H1 (cell line): ENCODE measurements around the gene SEPTIN5. TPM values are rescaled to one million over a fixed set of nuclear protein-coding genes. Genes with fewer than 3 reads are reported as not detected.
A peak's percentile ranks its signal among the peaks of the same experiment; 100 is the strongest.

ENCODE experiments used
- CTCF ChIA-PET: fragments of 300-600 bp; sonication (Branson Sonifier 250); formaldehyde crosslinking; loops from one replicate; lab custom pipeline; 2021; ENCODE audit not compliant: partially characterized antibody; lab: Charles Lee
- POLR2A ChIA-PET: fragments of 300-600 bp; sonication (Branson Sonifier 250); formaldehyde crosslinking; loops from one replicate; lab custom pipeline; 2021; ENCODE audit warnings: inconsistent platforms; ENCODE audit not compliant: partially characterized antibody; lab: Charles Lee
- DNase-seq, 2 experiments: peaks; one replicate each; pipeline versions ENCODE4 v3.0.0 to v3.0.0-alpha.2; 2010 to 2022; ENCODE audit warnings: low spot score in 2 of 2, low read depth in 1 of 2, mixed read lengths in 1 of 2
- FAIRE-seq: peaks from 2 replicates; lab custom pipeline; 2011; peaks lifted over from hg19 to GRCh38; lab: Jason Lieb, UNC
- H2AFZ ChIP-seq: 2 replicates; pipeline ENCODE4 v1.8.1; 2012; ENCODE audit warnings: low read length, inconsistent platforms
- H2AK5ac ChIP-seq: 2 replicates; pipeline ENCODE4 v1.6.1; 2013; ENCODE audit warnings: low read depth, low read length
- H2BK120ac ChIP-seq: replicated peaks from 2 replicates; pipeline ENCODE3; 2013; ENCODE audit warnings: low read depth, low read length, inconsistent platforms
- H2BK12ac ChIP-seq: 2 replicates; pipeline ENCODE4 v1.6.1; 2013; ENCODE audit warnings: low read depth, low read length
- H2BK15ac ChIP-seq: 2 replicates; pipeline ENCODE4 v1.6.1; 2013; ENCODE audit warnings: low read length
- H2BK20ac ChIP-seq: 2 replicates; pipeline ENCODE4 v1.6.1; 2013; ENCODE audit warnings: low read length
- H2BK5ac ChIP-seq: 2 replicates; pipeline ENCODE4 v1.6.1; 2013; ENCODE audit warnings: low read depth, low read length
- H3K14ac ChIP-seq: 2 replicates; pipeline ENCODE4 v1.6.1; 2013; ENCODE audit warnings: inconsistent platforms; ENCODE audit not compliant: insufficient read length
- H3K18ac ChIP-seq: 2 replicates; pipeline ENCODE4 v1.6.1; 2013; ENCODE audit warnings: low read length; ENCODE audit errors: extremely low read depth
- H3K23ac ChIP-seq: 2 replicates; pipeline ENCODE4 v1.6.1; 2013; ENCODE audit warnings: inconsistent platforms; ENCODE audit not compliant: insufficient read length
- H3K23me2 ChIP-seq: 2 replicates; pipeline ENCODE4 v1.6.1; 2013; ENCODE audit warnings: low read depth, low read length
- H3K27ac ChIP-seq: 2 replicates; pipeline ENCODE4 v1.6.1; 2011; ENCODE audit warnings: low read depth, low read length, inconsistent platforms
- H3K27me3 ChIP-seq, 4 experiments: replicated peaks in 1 of 4; 1 replicate in 1 of 4; 2 replicates in 3 of 4; pipeline versions ENCODE4 v1.6.1 to v1.8.1; 2011 to 2013; ENCODE audit warnings: low read length in 3 of 4, mild to moderate bottlenecking in 3 of 4, inconsistent platforms in 2 of 4, mixed read lengths in 2 of 4, moderate library complexity in 1 of 4; ENCODE audit not compliant: control insufficient read depth in 3 of 4, insufficient read depth in 3 of 4; ENCODE audit errors: extremely low read depth in 1 of 4
- H3K36me3 ChIP-seq, 4 experiments: 2 replicates each; pipeline versions ENCODE4 v1.6.1 to v1.8.1; 2011 to 2013; ENCODE audit warnings: mild to moderate bottlenecking in 4 of 4, low read length in 3 of 4, moderate library complexity in 2 of 4, control low read depth in 1 of 4, inconsistent platforms in 1 of 4; ENCODE audit not compliant: insufficient read depth in 4 of 4, control insufficient read depth in 2 of 4
- H3K4ac ChIP-seq: replicated peaks from 2 replicates; pipeline ENCODE3; 2013; ENCODE audit warnings: low read length, low read depth, mixed read lengths, inconsistent platforms; ENCODE audit not compliant: insufficient read length
- H3K4me1 ChIP-seq, 4 experiments: replicated peaks in 1 of 4; 1 replicate in 1 of 4; 2 replicates in 3 of 4; pipeline versions ENCODE4 v1.6.1 to v1.8.1; 2011 to 2013; ENCODE audit warnings: low read length in 3 of 4, inconsistent platforms in 2 of 4, mixed read lengths in 1 of 4; ENCODE audit not compliant: insufficient read depth in 4 of 4, control insufficient read depth in 3 of 4
- H3K4me2 ChIP-seq, 2 experiments: 2 replicates each; pipeline versions ENCODE4 v1.6.1 to v1.8.1; 2011 to 2013; ENCODE audit warnings: low read depth in 2 of 2, low read length in 2 of 2, control low read depth in 1 of 2, inconsistent platforms in 1 of 2, mild to moderate bottlenecking in 1 of 2; ENCODE audit not compliant: insufficient read depth in 1 of 2
- H3K4me3 ChIP-seq, 4 experiments: fragments of 200-600, 300-600 bp in 1 of 4; sonication (generic), shearing (Covaris generic), sonication (Bioruptor Twin) in 1 of 4; 2 replicates each; pipeline versions ENCODE4 v1.5.1 to v1.8.1; 2011 to 2016; ENCODE audit warnings: low read length in 4 of 4, low read depth in 3 of 4, control low read depth in 2 of 4, inconsistent platforms in 2 of 4, mild to moderate bottlenecking in 2 of 4, mixed read lengths in 1 of 4, moderate library complexity in 1 of 4; ENCODE audit not compliant: insufficient read depth in 2 of 4; ENCODE audit errors: extremely low read depth in 1 of 4
- H3K56ac ChIP-seq: replicated peaks from 2 replicates; pipeline ENCODE3; 2013; ENCODE audit warnings: low read depth, mild to moderate bottlenecking, mixed read lengths, low read length, inconsistent platforms; ENCODE audit not compliant: insufficient read length
- H3K79me1 ChIP-seq: 2 replicates; pipeline ENCODE4 v1.6.1; 2013; ENCODE audit warnings: low read depth, low read length, control low read depth
- H3K79me2 ChIP-seq, 2 experiments: 2 replicates each; pipeline versions ENCODE4 v1.6.1 to v1.8.1; 2012 to 2013; ENCODE audit warnings: low read length in 2 of 2, mild to moderate bottlenecking in 2 of 2, inconsistent platforms in 1 of 2; ENCODE audit not compliant: insufficient read depth in 2 of 2, control insufficient read depth in 1 of 2
- H3K9ac ChIP-seq, 4 experiments: replicated peaks in 1 of 4; 1 replicate in 1 of 4; 2 replicates in 3 of 4; pipeline versions ENCODE4 v1.6.1 to v1.8.1; 2011 to 2013; ENCODE audit warnings: low read depth in 3 of 4, low read length in 3 of 4, control low read depth in 2 of 4, mild to moderate bottlenecking in 2 of 4, moderate library complexity in 2 of 4, inconsistent platforms in 1 of 4; ENCODE audit errors: extremely low read depth in 1 of 4
- H3K9me3 ChIP-seq, 2 experiments: 2 replicates each; pipeline versions ENCODE4 v1.6.1 to v1.8.1; 2012 to 2013; ENCODE audit warnings: mild to moderate bottlenecking in 2 of 2, moderate library complexity in 2 of 2, control low read depth in 1 of 2, inconsistent platforms in 1 of 2, low read depth in 1 of 2, low read length in 1 of 2, mixed read lengths in 1 of 2; ENCODE audit not compliant: insufficient read depth in 2 of 2
- H4K20me1 ChIP-seq, 2 experiments: replicated peaks in 1 of 2; 2 replicates each; pipeline versions ENCODE3 to v1.8.1; 2011 to 2013; ENCODE audit warnings: inconsistent platforms in 2 of 2, low read length in 2 of 2, mild to moderate bottlenecking in 1 of 2; ENCODE audit not compliant: insufficient read depth in 2 of 2, control insufficient read depth in 1 of 2
- H4K5ac ChIP-seq: 2 replicates; pipeline ENCODE4 v1.6.1; 2013; ENCODE audit warnings: low read length, low read depth, mixed read lengths, inconsistent platforms; ENCODE audit not compliant: insufficient read length
- H4K8ac ChIP-seq: 2 replicates; pipeline ENCODE4 v1.8.0; 2013; ENCODE audit warnings: mild to moderate bottlenecking, moderate library complexity, low read length, inconsistent platforms; ENCODE audit not compliant: insufficient read depth; ENCODE audit errors: extremely low read depth
- H4K91ac ChIP-seq: replicated peaks from 2 replicates; pipeline ENCODE3; 2013; ENCODE audit warnings: low read length, mixed read lengths, inconsistent platforms; ENCODE audit not compliant: insufficient read length
- ATF2 ChIP-seq: IDR thresholded peaks from 2 replicates; pipeline ENCODE4 v1.6.1; 2012; ENCODE audit warnings: low read length, inconsistent platforms
- EZH2 ChIP-seq: fragments of 200-600 bp; sonication (generic); IDR thresholded peaks from 2 replicates; pipeline ENCODE4 v1.7.1; 2012; ENCODE audit warnings: low read depth, mild to moderate bottlenecking, moderate library complexity, low read length, inconsistent platforms; ENCODE audit not compliant: severe bottlenecking
- HDAC2 ChIP-seq, 2 experiments: fragments of 300-600 bp in 1 of 2; sonication (generic) in 1 of 2; IDR thresholded peaks; 2 replicates each; pipeline ENCODE4 v1.6.1; 2011 to 2012; ENCODE audit warnings: low read depth in 2 of 2, low read length in 2 of 2, mild to moderate bottlenecking in 2 of 2, moderate library complexity in 2 of 2, borderline replicate concordance in 1 of 2, inconsistent platforms in 1 of 2
- POLR2A ChIP-seq, 2 experiments: IDR thresholded peaks; 1 replicate in 1 of 2; 2 replicates in 1 of 2; pipeline ENCODE4 v1.6.1; 2011; ENCODE audit warnings: low read depth in 2 of 2, low read length in 2 of 2, mild to moderate bottlenecking in 2 of 2; ENCODE audit errors: control extremely low read depth in 1 of 2
- TAF1 ChIP-seq: IDR thresholded peaks from 2 replicates; pipeline ENCODE4 v1.6.1; 2011; ENCODE audit warnings: mild to moderate bottlenecking, low read depth, low read length
- WGBS, 2 experiments: shearing (Covaris generic) in 1 of 2; methylation state at CpG; one replicate each; pipeline versions ENCODE4 v1.1.6 to v1.1.7; 2013 to 2015; ENCODE audit warnings: low lambda C conversion rate in 2 of 2, mixed read lengths in 2 of 2, inconsistent platforms in 1 of 2, low coverage in 1 of 2, missing lambda C conversion rate in 1 of 2; ENCODE audit not compliant: insufficient replicate concordance in 2 of 2, insufficient coverage in 1 of 2, insufficient read length in 1 of 2; ENCODE audit errors: extremely low coverage in 1 of 2, missing lambda C conversion rate in 1 of 2; 5-methylcytosine and 5-hydroxymethylcytosine counted together
- polyA plus RNA-seq, 7 experiments: library from polyadenylated mRNA; depleted of rRNA in 3 of 7; stranded (reverse) in 5 of 7; unstranded in 2 of 7; fragments of >200 nt in 5 of 7; fragments of 200-250 nt in 2 of 7; gene quantifications; 1 replicate in 5 of 7; 2 replicates in 1 of 7; 4 replicates in 1 of 7; pipeline versions ENCODE4 v1.2.1 to v1.2.3, GENCODE V29; 2011 to 2013; ENCODE audit warnings: missing spikeins in 2 of 7, mixed read lengths in 2 of 7
- total RNA-seq: library from RNA; stranded (reverse); fragmentation: NEBNext Ultra II Directional; extraction: Animal tissue kit (Norgen Biotek cat#: 25700); gene quantifications from 2 replicates; pipeline ENCODE4 v1.2.1, GENCODE V29; 2021

The SEPTIN5 gene
- total and polyA plus RNA-seq, 2 of the 8 experiments (the other 6 are each of a cell fraction or from before 2014, with no cell fraction given): 6.0 to 8.6 TPM

DNA sequence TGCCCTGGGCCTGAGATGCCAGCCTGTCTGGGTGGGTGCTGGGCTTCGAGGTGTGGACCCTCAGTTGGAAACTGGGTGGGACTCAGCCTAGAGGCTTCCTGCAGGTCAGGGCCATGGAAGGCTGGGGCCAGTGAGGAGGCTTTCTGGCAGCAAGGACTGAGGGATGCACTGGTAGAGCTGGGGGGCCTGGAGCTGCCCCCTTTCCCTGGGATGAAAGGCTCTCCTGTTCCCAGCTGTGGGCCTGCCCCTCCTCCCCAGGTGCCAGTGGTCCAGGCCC is 2.5 kb downstream of the SEPTIN5 start:
- H2BK15ac ChIP-seq: 0 out of 2 replicates have a peak overlapping the region, but pooled peaks have one; percentile 6
- peaks cover 0 to 5% (median 0%) of the 10 kb centered on the region in 4 experiments; a peak in 1 of 8 replicates for H3K36me3 ChIP-seq
- H3K4me1 ChIP-seq: peaks cover 0 to 23% (median 12%) of the 10 kb centered on the region in 4 experiments; a peak in 5 of 7 replicates
- no peak overlapping the region for H3K9ac ChIP-seq
- no peak overlapping the region for H3K27ac ChIP-seq
- H3K4me2 ChIP-seq: no peak overlapping the region
- H2BK12ac ChIP-seq: peak overlapping the region; percentile 90; the same call in 1 of the 2 replicates
- H3K79me2 ChIP-seq: no peaks in the 10 kb centered on the region
- H2BK120ac ChIP-seq: no peak overlapping the region
- TF ChIP-seq HDAC2 (IDR thresholded peaks at IDR 0.05; ENCODE audit: borderline replicate concordance in 1 of 2, low read depth in 2 of 2, low read length in 2 of 2): no peak
- TF ChIP-seq TAF1: no peak
- no peak for TF ChIP-seq POLR2A (IDR thresholded peaks at IDR 0.05; ENCODE audit: control extremely low read depth in 1 of 2, low read depth in 2 of 2, low read length in 2 of 2)
- TF ChIP-seq EZH2: no peak
- TF ChIP-seq ATF2: no peak
- H3K9me3 ChIP-seq: no peaks in the 10 kb centered on the region; a peak in 1 of 4 replicates
- no peak overlapping the region for H4K5ac ChIP-seq
- no peak overlapping the region for H2BK5ac ChIP-seq
- H3K18ac ChIP-seq: no peak overlapping the region
- H3K27me3 ChIP-seq: peaks cover 37 to 85% (median 71%) of the 10 kb centered on the region in 4 experiments
- no peak overlapping the region for H4K91ac ChIP-seq
- no peak for FAIRE-seq
- ChIA-PET POLR2A (interaction anchor here (2.4 kb wide), 1 partner anchor 37 kb away, joined by 7 read pairs; no protein-coding TSS in a partner anchor), CTCF (interaction anchor here (0.8 to 3.8 kb wide), 8 partner anchors 9 to 193 kb away, joined by 3 to 30 read pairs (median 4); no protein-coding TSS in a partner anchor)
- WGBS, 2 experiments: 100% methylated on average over 1 of the region's 1 CpG; no CpG with 5 or more reads in 1 of the 2 experiments
- H4K8ac ChIP-seq: no peak overlapping the region; the same call in 1 of the 2 replicates
- no peak overlapping the region for H2AK5ac ChIP-seq
- H4K20me1 ChIP-seq: peaks cover 8 to 21% of the 10 kb centered on the region in 2 experiments
- no peak overlapping the region for H3K4ac ChIP-seq
- H2BK20ac ChIP-seq: 0 out of 2 replicates have a peak overlapping the region, but pooled peaks have one; percentile 48
- H3K4me3 ChIP-seq: no peak overlapping the region
- no peak overlapping the region for H3K14ac ChIP-seq
- no peaks in the 10 kb centered on the region; the same call in 1 of the 2 replicates for H3K79me1 ChIP-seq
- no peak for DNase-seq
- H3K56ac ChIP-seq: no peak overlapping the region
- peaks cover 14% of the 10 kb centered on the region; the same call in 1 of the 2 replicates for H3K23me2 ChIP-seq
- H2AFZ ChIP-seq: no peak overlapping the region
- no peak overlapping the region for H3K23ac ChIP-seq
